Lower leg skin (tissue), 3 donors: ENCODE measurements around the gene ANAPC5.

Source experiments
- POLR2A ChIP-seq, 2 donors: fragments of 450-650 bp; IDR thresholded peaks; one replicate each; pipeline ENCODE4 v1.6.1; 2016 to 2017; ENCODE audit warnings: antibody characterized with exemption in 2 of 2, mild to moderate bottlenecking in 1 of 2, moderate library complexity in 1 of 2
- TF ChIP-seq, protein P1 (sequence below), 3 donors: fragments of 450-650 bp; IDR thresholded peaks; one replicate each; pipeline ENCODE4 v1.5.1; 2016; ENCODE audit warnings: antibody characterized with exemption in 3 of 3, mild to moderate bottlenecking in 3 of 3, moderate library complexity in 2 of 3

DNA sequence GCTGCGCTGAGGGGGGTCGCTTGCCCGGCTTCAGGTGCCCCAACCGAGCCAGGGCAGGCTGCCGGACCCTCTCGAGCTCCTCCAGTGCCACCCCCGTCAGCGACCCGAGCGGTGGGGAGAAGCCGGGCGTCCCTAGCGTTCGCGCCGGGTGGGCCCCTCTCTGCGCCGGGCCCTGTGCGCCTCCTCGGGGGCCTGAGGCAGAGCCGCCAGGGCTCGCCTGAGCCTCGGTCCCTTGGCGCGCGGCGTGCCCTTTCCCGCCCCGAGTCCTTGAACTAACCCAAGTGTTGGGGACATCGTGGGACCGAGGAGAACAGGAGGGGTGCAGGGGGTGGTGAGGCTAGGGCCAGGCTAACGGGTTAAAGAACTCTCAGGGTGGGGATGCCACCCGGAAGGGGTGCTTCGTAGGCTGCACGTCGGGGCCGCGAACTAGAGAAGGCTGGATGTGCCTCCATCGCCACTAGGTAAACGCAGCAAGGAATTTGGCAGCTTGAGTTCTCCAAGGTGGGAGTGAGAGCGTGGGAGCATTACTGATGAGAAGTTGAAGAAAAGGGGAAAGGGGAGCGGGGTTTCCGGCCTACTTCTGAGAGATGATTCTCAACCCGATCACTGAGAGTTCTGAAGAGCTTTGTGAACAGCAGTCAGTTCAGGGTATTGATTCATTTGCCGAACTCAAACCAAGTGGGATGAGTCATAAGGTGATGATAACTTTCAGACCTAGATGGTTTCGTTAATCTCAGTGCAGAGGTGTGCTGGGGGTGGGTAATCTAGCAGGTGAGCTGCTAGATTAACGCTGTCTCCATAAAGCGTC, 48.3 kb upstream of the ANAPC5 start:
- TF ChIP-seq, protein P1, sequence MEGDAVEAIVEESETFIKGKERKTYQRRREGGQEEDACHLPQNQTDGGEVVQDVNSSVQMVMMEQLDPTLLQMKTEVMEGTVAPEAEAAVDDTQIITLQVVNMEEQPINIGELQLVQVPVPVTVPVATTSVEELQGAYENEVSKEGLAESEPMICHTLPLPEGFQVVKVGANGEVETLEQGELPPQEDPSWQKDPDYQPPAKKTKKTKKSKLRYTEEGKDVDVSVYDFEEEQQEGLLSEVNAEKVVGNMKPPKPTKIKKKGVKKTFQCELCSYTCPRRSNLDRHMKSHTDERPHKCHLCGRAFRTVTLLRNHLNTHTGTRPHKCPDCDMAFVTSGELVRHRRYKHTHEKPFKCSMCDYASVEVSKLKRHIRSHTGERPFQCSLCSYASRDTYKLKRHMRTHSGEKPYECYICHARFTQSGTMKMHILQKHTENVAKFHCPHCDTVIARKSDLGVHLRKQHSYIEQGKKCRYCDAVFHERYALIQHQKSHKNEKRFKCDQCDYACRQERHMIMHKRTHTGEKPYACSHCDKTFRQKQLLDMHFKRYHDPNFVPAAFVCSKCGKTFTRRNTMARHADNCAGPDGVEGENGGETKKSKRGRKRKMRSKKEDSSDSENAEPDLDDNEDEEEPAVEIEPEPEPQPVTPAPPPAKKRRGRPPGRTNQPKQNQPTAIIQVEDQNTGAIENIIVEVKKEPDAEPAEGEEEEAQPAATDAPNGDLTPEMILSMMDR (IDR thresholded peaks at IDR 0.05) = no peak
- no peak for TF ChIP-seq POLR2A (IDR thresholded peaks at IDR 0.05)
